ENCODE measurements around the gene KRT37.
"Not testable (repeated sequence)": the region's sequence is repeated elsewhere in the genome, so short reads cannot be mapped to it uniquely, and the experiment has no call there.

KRT37 gene

DNA sequence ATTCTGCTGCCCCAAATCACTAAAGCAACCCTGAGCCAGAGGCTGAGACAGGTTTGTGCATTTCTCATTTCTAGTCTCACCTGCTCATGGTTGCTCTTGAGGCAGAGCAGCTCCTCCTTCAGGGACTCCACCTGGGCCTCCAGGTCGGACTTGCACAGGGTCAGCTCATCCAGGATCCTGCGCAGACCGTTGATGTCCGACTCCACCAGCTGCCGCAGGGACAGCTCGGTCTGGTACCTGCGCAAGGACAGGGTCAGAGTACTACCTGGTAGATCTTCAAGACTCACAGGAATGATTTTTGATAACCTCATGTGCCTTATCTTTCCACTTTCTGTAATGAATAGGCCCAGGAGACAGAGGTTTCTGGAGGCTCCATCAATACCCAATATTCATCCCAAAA lies 28.0 kb downstream of the KRT37 start (continued):
- TF ChIP-seq ISL1 (CRISPR knock-in tag; IDR thresholded peaks at IDR 0.05) = no peak

DNA sequence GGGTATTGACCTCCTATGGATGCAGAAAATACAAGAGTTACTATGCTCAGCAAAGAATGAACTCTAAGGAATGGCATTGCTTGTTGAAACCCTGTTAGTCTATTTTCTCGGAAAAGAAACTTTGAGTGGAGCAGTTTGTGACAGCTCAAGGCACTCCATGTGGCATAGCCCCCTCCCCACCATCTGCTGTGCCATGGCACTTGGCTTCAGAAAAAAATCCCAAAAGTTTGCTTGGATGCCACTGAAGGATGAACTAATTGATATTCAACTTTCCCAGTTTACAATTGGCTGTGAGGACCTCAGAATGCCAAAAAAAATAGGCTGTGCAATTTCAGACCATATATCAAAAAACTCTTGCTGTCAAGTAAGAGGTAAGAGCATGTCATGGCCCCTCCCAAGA lies 28.8 kb downstream of the KRT37 start:
- TF ChIP-seq, protein P1, sequence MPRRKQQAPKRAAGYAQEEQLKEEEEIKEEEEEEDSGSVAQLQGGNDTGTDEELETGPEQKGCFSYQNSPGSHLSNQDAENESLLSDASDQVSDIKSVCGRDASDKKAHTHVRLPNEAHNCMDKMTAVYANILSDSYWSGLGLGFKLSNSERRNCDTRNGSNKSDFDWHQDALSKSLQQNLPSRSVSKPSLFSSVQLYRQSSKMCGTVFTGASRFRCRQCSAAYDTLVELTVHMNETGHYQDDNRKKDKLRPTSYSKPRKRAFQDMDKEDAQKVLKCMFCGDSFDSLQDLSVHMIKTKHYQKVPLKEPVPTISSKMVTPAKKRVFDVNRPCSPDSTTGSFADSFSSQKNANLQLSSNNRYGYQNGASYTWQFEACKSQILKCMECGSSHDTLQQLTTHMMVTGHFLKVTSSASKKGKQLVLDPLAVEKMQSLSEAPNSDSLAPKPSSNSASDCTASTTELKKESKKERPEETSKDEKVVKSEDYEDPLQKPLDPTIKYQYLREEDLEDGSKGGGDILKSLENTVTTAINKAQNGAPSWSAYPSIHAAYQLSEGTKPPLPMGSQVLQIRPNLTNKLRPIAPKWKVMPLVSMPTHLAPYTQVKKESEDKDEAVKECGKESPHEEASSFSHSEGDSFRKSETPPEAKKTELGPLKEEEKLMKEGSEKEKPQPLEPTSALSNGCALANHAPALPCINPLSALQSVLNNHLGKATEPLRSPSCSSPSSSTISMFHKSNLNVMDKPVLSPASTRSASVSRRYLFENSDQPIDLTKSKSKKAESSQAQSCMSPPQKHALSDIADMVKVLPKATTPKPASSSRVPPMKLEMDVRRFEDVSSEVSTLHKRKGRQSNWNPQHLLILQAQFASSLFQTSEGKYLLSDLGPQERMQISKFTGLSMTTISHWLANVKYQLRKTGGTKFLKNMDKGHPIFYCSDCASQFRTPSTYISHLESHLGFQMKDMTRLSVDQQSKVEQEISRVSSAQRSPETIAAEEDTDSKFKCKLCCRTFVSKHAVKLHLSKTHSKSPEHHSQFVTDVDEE (CRISPR knock-in tag; IDR thresholded peaks at IDR 0.05) = no peak
- TF ChIP-seq TCF4 (CRISPR knock-in tag; IDR thresholded peaks at IDR 0.05; ENCODE audit: borderline replicate concordance) (no peak), OSR1 (CRISPR knock-in tag; IDR thresholded peaks at IDR 0.05) (no peak), ZNF70 (CRISPR knock-in tag; IDR thresholded peaks at IDR 0.05) (no peak), ZFP3 (CRISPR knock-in tag; IDR thresholded peaks at IDR 0.05) (no peak), RARB (CRISPR knock-in tag; IDR thresholded peaks at IDR 0.05) (no peak), TOX (CRISPR knock-in tag; IDR thresholded peaks at IDR 0.05; ENCODE audit: borderline replicate concordance) (no peak), ISL1 (CRISPR knock-in tag; IDR thresholded peaks at IDR 0.05) (no peak), ZNF8 (CRISPR knock-in tag; IDR thresholded peaks at IDR 0.05) (no peak)
- TF ChIP-seq, protein P2, sequence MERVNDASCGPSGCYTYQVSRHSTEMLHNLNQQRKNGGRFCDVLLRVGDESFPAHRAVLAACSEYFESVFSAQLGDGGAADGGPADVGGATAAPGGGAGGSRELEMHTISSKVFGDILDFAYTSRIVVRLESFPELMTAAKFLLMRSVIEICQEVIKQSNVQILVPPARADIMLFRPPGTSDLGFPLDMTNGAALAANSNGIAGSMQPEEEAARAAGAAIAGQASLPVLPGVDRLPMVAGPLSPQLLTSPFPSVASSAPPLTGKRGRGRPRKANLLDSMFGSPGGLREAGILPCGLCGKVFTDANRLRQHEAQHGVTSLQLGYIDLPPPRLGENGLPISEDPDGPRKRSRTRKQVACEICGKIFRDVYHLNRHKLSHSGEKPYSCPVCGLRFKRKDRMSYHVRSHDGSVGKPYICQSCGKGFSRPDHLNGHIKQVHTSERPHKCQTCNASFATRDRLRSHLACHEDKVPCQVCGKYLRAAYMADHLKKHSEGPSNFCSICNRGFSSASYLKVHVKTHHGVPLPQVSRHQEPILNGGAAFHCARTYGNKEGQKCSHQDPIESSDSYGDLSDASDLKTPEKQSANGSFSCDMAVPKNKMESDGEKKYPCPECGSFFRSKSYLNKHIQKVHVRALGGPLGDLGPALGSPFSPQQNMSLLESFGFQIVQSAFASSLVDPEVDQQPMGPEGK (CRISPR knock-in tag; IDR thresholded peaks at IDR 0.05; ENCODE audit: borderline replicate concordance) = no peak
- no peak for ATAC-seq

GRCh38 chr17:41395044-41395443 lies 29.3 kb downstream of the KRT37 start:
- ATAC-seq = not testable (repeated sequence)

- ATAC-seq = no peak
- TF ChIP-seq, protein P2 (CRISPR knock-in tag; IDR thresholded peaks at IDR 0.05; ENCODE audit: borderline replicate concordance) = no peak
- TF ChIP-seq ESRRG (CRISPR knock-in tag; IDR thresholded peaks at IDR 0.05) (no peak), PPARA (CRISPR knock-in tag; IDR thresholded peaks at IDR 0.05; ENCODE audit: borderline replicate concordance) (no peak), ZNF8 (CRISPR knock-in tag; IDR thresholded peaks at IDR 0.05) (no peak), TOX (CRISPR knock-in tag; IDR thresholded peaks at IDR 0.05; ENCODE audit: borderline replicate concordance) (no peak), ZNF70 (CRISPR knock-in tag; IDR thresholded peaks at IDR 0.05) (no peak), RARB (CRISPR knock-in tag; IDR thresholded peaks at IDR 0.05) (no peak), CSDC2 (CRISPR knock-in tag; IDR thresholded peaks at IDR 0.05) (no peak)
- TF ChIP-seq, protein P1 (CRISPR knock-in tag; IDR thresholded peaks at IDR 0.05) = no peak
These were observed 30.0 kb downstream of the KRT37 start for GRCh38 chr17:41394254-41394996.

GRCh38 chr17:41393826-41394225 lies 30.6 kb downstream of the KRT37 start:
- TF ChIP-seq CREB5 (CRISPR knock-in tag; IDR thresholded peaks at IDR 0.05; ENCODE audit: low read depth) (no peak), ZNF565 (CRISPR knock-in tag; conservative IDR thresholded peaks at IDR 0.05; ENCODE audit: low read depth) (no peak), ZFP30 (CRISPR knock-in tag; IDR thresholded peaks at IDR 0.05) (no peak), TCF4 (CRISPR knock-in tag; IDR thresholded peaks at IDR 0.05; ENCODE audit: borderline replicate concordance) (no peak), OSR1 (CRISPR knock-in tag; IDR thresholded peaks at IDR 0.05) (no peak), ZC3H10 (CRISPR knock-in tag; IDR thresholded peaks at IDR 0.05) (no peak), ISL1 (CRISPR knock-in tag; IDR thresholded peaks at IDR 0.05) (no peak), ARNTL (CRISPR knock-in tag; IDR thresholded peaks at IDR 0.05; ENCODE audit: borderline replicate concordance, low read depth) (no peak), BACH2 (CRISPR knock-in tag; IDR thresholded peaks at IDR 0.05; ENCODE audit: borderline replicate concordance) (no peak)
- no peak for ATAC-seq
